Mucosa of descending colon (tissue), 3 donors: Measurements from ENCODE around the gene ISG15. TPM values are rescaled to one million over a fixed set of nuclear protein-coding genes. Genes with fewer than 3 reads are reported as not detected.
"Not testable (repeated sequence)": the region's sequence is repeated elsewhere in the genome, so short reads cannot be mapped to it uniquely, and the experiment has no call there.

Experiments used
- ATAC-seq: fragments of 200-7000 bp; cut with Tn5 transposase; one replicate; pipeline ENCODE4 v1.9.1; 2020; ENCODE audit warnings: mild to moderate bottlenecking, moderate library complexity
- DNase-seq, 3 donors: peaks; one replicate each; pipeline ENCODE4 v3.0.0-alpha.2; 2020
- H3K36me3 ChIP-seq: fragments of 200-600 bp; one replicate; pipeline ENCODE4 v1.8.0; 2021; ENCODE audit warnings: low read depth, mild to moderate bottlenecking
- H3K4me1 ChIP-seq: fragments of 200-600 bp; one replicate; pipeline ENCODE4 v1.8.0; 2021; ENCODE audit warnings: low read depth, mild to moderate bottlenecking
- H3K4me3 ChIP-seq: fragments of 200-600 bp; one replicate; pipeline ENCODE4 v1.8.0; 2021; ENCODE audit warnings: mild to moderate bottlenecking
- H3K9me3 ChIP-seq: fragments of 200-600 bp; one replicate; pipeline ENCODE4 v1.8.0; 2021; ENCODE audit warnings: mild to moderate bottlenecking
- CTCF ChIP-seq: fragments of 200-600 bp; IDR thresholded peaks from one replicate; pipeline ENCODE4 v1.8.0; 2022; ENCODE audit warnings: antibody characterized with exemption, mild to moderate bottlenecking
- intact Hi-C, 2 donors: fragments of 100-400 bp; cut with DNase I in 1 of 2; cut with micrococcal nuclease in 1 of 2; formaldehyde crosslinking; loops; one replicate each; pipeline versions ENCODE4 v1.11.0 to v1.11.1; 2022; cut with DNase I, micrococcal nuclease
- total RNA-seq, 3 donors: library from RNA; stranded (reverse); fragmentation: NEBNext Ultra II Directional in 2 of 3; extraction: Animal tissue kit (Norgen Biotek cat#: 25700) in 2 of 3; gene quantifications; one replicate each; pipeline versions ENCODE4 v1.2.1 to v1.2.4, GENCODE V29; 2021 to 2023
- donor health status: DM: no; HTN: no; CAD: no; lungs with moderate emphysema.
- donor health status: DM: no; HTN: no; CAD: no.
- donor health status: DM: no; HTN: yes; CAD: no.

Gene ISG15
- total RNA-seq, 3 donors from 2014 or later = 37.5 to 41.7 (median 38.7) TPM

GRCh38 chr1:991895-992294, 21.4 kb upstream of the ISG15 start:
- TF ChIP-seq CTCF = no peak
- Histone ChIP-seq H3K9me3 (peaks cover 6% of the 10 kb centered on the region), H3K36me3 (no peaks in the 10 kb centered on the region), H3K4me1 (no peaks in the 10 kb centered on the region), H3K4me3 (no peak overlapping the region)
- intact Hi-C loops = no loop called here
- DNase-seq (no peak), ATAC-seq (no peak)

GRCh38 chr1:992362-992761, 20.9 kb upstream of the ISG15 start:
- no peak for ATAC-seq
- intact Hi-C loops = no loop called here
- TF ChIP-seq CTCF = no peak

GRCh38 chr1:993379-993995, 19.8 kb upstream of the ISG15 start:
- H3K4me3 ChIP-seq = no peak overlapping the region
- peak in 1 of 3 donors; percentile 40 for DNase-seq
- TF ChIP-seq CTCF = no peak
- peaks cover 6% of the 10 kb centered on the region for H3K9me3 ChIP-seq
- intact Hi-C loops = no loop called here
- ATAC-seq = no peak
- H3K36me3 ChIP-seq = no peaks in the 10 kb centered on the region
- H3K4me1 ChIP-seq = peaks cover 4% of the 10 kb centered on the region

More at GRCh38 chr1:992362-992761, 20.9 kb upstream of the ISG15 start:
- no peak for DNase-seq
- H3K9me3 ChIP-seq = peaks cover 6% of the 10 kb centered on the region
- no peaks in the 10 kb centered on the region for H3K4me1 ChIP-seq
- H3K4me3 ChIP-seq = no peak overlapping the region
- no peaks in the 10 kb centered on the region for H3K36me3 ChIP-seq

- H3K36me3 ChIP-seq, DNase-seq, H3K4me3 ChIP-seq, ATAC-seq, H3K9me3 ChIP-seq, intact Hi-C loops: not testable (repeated sequence)
- peaks cover 13% of the 10 kb centered on the region for H3K4me1 ChIP-seq
Observed at GRCh38 chr1:994546-994945, 18.8 kb upstream of the ISG15 start.

- peak in 2 of 3 donors; percentile 21 to 46 for DNase-seq
Observed at GRCh38 chr1:995665-996633, 17.3 kb upstream of the ISG15 start.

More at GRCh38 chr1:995665-996633, 17.3 kb upstream of the ISG15 start:
- TF ChIP-seq CTCF = no peak
- Histone ChIP-seq H3K36me3 (no peaks in the 10 kb centered on the region), H3K4me3 (no peak overlapping the region), H3K4me1 (peaks cover 21% of the 10 kb centered on the region), H3K9me3 (peaks cover 6% of the 10 kb centered on the region)
- intact Hi-C loops = no loop called here
- no peak for ATAC-seq
